CD4-positive, alpha-beta T cell treated with Interleukin-4 for 4 hours (primary cell): Measurements from ENCODE around the gene CREB3.
A peak's percentile ranks its signal among the peaks of the same experiment; 100 is the strongest.

Source experiments
- DNase-seq: peaks from one replicate; pipeline ENCODE4 v3.0.0-alpha.2; 2020

CREB3 gene

GRCh38 chr9:35732185-35732799, at the start of gene CREB3, which contains the start of gene TLN1:
Gene CREB3 (plus strand): TSS chr9:35732666. CDS start chr9:35732773, 107 bp downstream.
Gene TLN1 (minus strand): TSS chr9:35732195. CDS start chr9:35725694, 6,501 bp downstream.
- DNase-seq: peak; percentile 99

DNA sequence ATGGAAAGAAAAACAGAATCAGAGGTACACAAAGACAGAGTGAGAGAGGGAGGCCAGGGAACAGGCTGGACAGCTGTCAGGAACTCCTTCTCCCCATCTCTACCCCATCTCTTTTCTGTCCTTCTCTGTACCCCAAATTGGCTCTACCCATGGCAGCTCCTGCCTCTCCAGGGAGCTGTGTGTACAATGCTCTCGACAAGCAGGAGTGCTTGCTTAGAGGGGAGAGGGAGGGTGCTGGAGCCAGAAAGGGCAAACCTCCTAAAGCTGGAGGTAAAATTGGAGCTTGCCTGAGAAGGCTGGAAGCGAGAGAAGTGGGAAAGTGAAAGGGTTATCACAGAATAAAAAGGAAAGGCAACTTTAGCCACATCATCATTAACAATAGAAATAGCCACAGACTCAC, 49.1 kb upstream of the CREB3 start:
- no peak for DNase-seq

DNA sequence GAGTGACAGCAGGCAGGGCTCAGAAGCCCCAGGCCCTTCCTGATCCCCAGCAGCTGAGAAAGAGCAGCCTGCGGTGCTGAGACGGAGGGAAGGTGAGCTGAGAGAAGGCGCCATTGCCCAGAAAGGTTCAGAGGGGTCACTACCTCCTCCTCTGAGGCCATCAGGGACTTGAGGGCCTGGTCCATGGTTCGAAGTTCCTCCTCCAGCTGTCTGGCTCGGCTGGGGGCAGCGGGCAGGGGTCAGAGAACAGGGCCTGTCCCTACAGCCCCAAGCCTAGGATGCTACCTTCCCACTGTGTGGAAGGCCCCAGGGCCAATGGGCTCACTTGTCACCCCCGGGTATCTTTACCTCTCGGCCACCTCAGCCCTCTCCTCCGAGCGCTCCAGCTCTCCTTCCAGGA, 47.5 kb upstream of the CREB3 start:
- no peak for DNase-seq

- DNase-seq: no peak
Observed at GRCh38 chr9:35685506-35685905, 47.0 kb upstream of the CREB3 start.

- no peak for DNase-seq
Observed at GRCh38 chr9:35686222-35687203, 46.0 kb upstream of the CREB3 start.

- DNase-seq: no peak
Observed at GRCh38 chr9:35687306-35687705, 45.2 kb upstream of the CREB3 start.

GRCh38 chr9:35687972-35688557, 44.4 kb upstream of the CREB3 start:
- DNase-seq: no peak

- DNase-seq: peak; percentile 16
Observed at GRCh38 chr9:35688558-35689541, 43.6 kb upstream of the CREB3 start.

DNA sequence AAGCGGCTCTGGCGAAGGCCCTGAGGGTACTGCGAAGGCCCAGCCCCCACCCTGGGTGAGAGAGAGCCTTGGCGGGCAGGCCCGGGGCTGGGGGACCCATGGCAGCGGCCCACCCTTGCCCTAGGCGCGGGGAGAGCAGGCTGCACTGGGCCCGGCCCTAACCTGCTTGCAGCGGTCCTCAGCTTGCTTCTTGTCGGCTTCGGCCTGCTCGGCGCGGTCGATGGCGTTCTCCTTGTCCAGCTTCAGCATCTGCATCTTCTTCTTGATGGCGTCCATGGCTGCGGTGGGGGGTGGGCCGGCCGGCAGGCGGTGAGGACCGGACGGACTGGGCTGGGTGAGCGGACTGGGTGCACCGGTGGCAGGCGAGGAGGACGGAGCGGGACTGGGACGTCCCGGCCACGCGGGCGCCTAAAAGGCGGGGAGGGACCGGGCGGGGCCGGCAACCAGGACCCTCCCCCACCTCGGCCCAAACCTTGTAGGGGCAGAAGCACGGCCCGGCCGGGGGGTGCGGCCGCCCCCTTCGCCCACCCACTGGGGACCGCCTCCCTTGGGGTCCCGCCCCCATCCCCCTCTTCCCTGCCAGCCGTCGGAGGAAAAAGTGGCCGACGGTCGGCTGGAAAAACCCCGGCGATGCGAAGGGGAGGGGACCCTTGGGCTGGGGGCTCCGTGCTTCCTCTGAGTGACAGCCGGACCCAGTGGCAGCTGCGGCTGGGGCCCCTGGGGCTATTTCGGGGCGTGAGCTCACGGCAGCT, 42.7 kb upstream of the CREB3 start, which contains the start of gene TPM2:
TPM2 (minus strand) TSS at position 384 of the 752 bp plus-strand sequence; CDS start at position 276, 108 bp downstream.
- no peak for DNase-seq

DNA sequence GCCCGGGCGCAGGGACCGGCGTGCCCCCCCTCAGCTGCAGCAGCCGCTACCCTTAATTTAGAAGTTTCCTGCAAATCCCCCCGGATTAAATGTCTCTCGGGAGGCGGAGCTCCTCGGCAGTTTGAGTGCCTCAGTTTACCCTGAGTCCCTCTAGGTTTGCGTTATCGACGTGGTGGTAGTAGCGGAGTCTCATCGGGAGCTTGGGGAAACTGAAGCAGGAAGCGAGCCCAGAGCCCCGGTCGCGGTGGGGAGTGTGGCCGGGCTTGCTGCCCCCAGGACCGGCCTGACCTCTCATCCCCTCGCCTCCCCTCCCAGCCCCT, 42.2 kb upstream of the CREB3 start:
- DNase-seq: no peak

DNA sequence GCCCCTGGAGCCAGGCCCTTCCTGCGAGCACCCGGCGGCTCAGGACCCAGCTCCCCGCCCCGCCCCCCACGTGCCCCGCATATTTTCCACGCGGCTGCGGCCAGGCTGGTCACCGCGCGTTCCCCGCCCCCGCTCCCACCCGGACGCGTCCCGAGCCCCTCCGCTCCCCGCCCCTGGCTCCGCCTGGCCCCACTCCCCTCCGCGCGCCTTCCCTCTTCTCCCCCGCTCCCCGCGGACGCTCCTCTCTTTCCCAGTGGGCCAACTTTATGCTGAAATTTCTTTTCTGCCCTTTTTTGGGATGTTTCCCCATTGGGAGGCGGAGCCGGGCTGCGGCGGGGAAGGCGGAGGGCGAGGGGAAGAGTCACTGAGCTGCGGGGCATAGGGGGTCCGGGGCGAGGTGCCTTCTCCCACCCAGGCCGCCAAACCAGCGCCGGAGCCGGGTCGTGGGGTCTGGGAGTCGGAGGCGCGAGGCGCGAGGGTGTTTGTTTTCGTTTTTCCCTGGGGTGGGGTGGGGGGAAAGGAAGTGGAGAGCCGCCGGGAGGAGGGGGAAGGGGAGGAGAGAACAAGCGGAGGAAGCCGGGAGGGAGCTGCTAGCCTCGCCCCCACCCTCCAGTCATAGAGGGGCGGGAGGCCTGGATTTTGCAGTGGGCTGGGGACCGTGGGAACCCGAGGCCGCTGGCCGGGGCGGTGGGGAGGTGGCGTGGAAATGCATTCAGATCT, 41.7 kb upstream of the CREB3 start:
- peak; percentile 24 for DNase-seq

GRCh38 chr9:35691334-35691650, 41.2 kb upstream of the CREB3 start:
- DNase-seq: peak; percentile 1

DNA sequence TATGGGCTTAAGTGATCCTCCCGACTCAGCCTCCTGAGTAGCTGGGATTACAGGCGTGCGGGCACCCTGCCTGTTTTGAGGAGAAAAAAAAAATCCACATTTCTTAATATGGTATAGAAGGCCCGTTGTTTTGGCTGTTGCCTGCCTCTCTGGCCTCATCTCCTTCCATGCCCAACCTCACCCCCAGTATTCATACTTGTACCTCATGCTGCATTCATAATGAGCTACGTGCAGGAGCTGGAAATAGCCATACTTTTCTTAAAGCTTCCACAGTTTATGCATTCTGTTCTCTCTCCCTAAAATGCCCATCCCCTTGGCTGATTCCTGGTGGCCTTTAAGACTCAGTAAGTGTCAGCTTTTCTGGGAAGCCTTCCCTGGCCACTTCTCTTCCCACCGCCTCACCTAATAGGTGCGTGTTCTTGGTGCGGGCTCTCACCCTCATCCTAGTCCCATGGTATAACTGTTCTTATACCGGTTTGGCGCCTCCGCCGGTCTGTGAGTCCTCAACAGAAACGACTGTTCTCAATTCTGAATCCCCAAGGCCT, 40.6 kb upstream of the CREB3 start:
- DNase-seq: no peak

DNA sequence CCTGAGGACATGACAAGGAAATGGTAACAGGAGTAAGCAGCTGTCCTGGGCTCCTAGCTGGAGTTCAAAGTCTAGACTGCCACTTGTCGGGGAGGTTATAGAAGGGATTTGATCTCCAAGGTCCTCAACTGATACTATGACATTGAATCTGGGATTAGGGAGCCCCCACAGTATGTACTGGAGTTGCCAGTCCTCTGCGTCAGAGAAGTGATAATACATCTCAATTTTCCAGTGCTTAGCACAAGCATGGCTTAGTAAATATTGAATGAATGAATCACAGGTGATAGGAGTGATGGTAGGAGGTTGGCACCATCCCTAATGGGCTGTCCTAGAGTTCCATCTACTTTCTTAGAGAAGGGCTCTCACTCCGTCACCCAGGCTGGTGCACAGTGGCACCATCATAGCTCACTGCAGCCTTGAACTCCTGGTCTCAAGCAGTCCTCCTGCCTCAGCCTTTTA, 36.5 kb upstream of the CREB3 start:
- no peak for DNase-seq

DNA sequence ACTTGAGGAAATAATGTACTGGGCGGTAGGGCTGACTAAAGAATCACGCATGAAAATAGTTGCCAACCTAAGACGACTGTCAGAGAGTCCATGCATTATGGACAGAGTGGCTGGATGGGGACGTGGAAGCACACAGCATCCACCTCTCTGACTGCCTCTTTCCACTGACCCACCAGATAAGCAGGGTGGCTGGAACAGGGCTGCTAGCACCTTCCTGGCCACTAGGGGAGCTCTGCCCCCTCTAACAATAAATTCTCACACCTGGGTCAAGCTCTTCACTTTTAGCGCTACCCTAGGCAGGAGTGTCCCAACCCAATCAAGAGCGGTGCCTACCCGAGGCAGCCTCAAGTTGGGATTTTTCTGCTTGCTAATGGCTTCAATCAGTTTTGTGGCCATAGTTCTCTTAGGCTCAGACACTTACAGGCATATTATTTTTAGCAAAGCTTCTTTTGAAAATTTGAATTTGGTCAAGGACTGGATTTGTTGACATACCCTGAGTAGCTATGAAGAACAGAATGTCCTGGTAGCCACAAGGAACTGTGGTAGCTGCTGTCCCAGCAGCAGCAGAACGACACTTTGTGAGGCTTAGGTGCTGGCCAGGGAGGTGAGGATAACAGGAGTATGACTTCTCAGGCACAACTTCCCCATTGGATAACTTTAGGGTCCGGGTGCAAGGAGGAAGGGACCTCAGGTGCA, 35.8 kb upstream of the CREB3 start:
- DNase-seq: peak; percentile 52

- no peak for DNase-seq
Observed at GRCh38 chr9:35697486-35697885, 35.0 kb upstream of the CREB3 start.

DNA sequence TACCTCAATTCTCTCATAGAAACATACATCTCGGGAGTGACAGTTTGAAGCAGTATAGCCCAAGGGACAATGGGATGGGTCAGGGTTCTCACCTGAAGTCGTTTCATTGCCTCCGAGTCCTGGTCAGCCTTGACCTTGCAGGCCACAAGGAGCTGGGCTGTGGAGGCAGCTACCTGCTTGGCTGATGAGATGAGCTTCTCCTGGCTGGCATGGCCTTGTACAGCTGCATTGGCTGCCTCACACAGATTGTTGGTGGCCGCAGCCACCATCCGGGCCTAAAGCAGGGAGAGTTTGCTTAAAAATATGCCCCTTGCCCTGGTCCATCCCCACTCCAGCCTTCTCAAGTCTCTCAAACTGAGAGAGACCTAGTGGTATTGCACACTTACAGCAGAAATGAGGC, 34.2 kb upstream of the CREB3 start:
- DNase-seq: no peak

DNA sequence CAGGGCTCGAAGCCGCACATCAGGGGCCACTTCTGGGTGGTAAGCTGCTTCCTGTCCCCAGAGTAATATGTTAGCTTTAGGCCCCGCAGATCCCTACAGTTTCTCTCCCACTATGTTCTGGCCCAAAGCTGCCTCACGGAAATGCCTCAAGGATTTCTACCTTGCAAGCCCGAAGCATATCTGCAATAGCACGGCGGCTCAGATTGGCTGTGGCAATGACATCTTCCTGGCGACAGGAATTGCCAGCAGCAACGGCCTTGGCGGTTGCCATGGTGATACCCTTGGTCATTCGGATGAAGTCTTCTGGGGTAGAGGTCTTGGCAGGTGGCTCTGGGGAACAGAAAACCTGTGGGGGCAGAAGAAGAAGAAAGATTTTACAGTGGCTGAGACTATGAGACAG, 32.4 kb upstream of the CREB3 start:
- DNase-seq: no peak

DNA sequence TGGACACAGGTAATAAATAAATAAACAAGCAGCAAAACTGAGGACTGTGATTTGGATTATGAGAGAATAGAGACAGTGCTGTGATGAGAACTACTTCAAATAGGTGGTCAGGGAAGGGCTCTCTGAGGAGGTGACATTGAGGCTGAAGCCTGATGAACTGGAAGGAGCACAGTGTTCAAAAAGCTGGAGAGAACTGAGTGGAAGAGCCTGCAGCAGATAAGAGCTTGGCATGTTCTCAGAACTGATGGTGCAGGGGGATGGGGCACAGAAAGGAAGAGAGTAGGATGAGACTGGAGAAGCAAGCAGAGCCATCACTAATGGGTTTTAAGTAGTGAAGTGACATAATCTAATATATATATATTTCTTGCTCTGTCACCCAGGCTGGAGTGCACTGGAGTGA, 31.5 kb upstream of the CREB3 start:
- no peak for DNase-seq

GRCh38 chr9:35702696-35703095, 29.8 kb upstream of the CREB3 start:
- DNase-seq: no peak
